ENCODE measurements around the gene APLP2. TPM values are rescaled to one million over a fixed set of nuclear protein-coding genes. Genes with fewer than 3 reads are reported as not detected.

APLP2 gene
- total and polyA plus RNA-seq, 2 experiments from 2014 or later: 515 to 608 TPM

- no peaks in the 10 kb centered on the region for H3K27me3 ChIP-seq
- no peak overlapping the region for H3K4me3 ChIP-seq
- DNase-seq (ENCODE audit: low read depth in 1 of 2, low spot score in 1 of 2): no peak
- H3K36me3 ChIP-seq: no peaks in the 10 kb centered on the region
- no peak for TF ChIP-seq CTCF (IDR thresholded peaks at IDR 0.05; ENCODE audit: low read depth, low read length)
- H3K4me1 ChIP-seq (ENCODE audit: low read depth): no peaks in the 10 kb centered on the region
- no peaks in the 10 kb centered on the region for H3K9me3 ChIP-seq (ENCODE audit: low read depth)
- H3K27ac ChIP-seq: no peak overlapping the region
These were observed 27.1 kb downstream of the APLP2 start for GRCh38 chr11:130096823-130097222.

- Histone ChIP-seq H3K36me3 (no peaks in the 10 kb centered on the region), H3K9me3 (ENCODE audit: low read depth) (no peaks in the 10 kb centered on the region), H3K27ac (no peak overlapping the region), H3K27me3 (no peaks in the 10 kb centered on the region), H3K4me1 (ENCODE audit: low read depth) (no peaks in the 10 kb centered on the region), H3K4me3 (no peak overlapping the region)
- no peak for DNase-seq (ENCODE audit: low read depth in 1 of 2, low spot score in 1 of 2)
- TF ChIP-seq CTCF (IDR thresholded peaks at IDR 0.05; ENCODE audit: low read depth, low read length): no peak
These were observed 27.6 kb downstream of the APLP2 start for GRCh38 chr11:130097285-130097684.

DNA sequence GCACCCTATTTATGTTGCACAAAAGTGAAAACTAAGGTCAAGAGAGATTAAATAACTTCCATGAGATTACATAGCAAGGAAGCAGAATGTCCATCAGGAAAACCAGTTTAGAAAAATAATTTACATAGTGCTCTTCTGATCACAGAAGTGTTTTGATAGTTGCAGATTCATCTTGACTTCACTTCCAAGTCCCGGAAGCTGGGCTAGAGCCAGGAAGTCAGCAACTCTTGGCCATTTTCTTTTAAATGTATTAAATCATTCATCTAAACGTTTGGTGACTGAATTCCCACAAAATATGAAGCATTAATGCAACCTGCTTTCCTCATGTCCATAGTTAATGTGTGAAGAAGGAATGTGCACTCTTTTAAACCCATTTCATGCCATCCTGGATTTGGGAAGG, 29.7 kb downstream of the APLP2 start:
- peak overlapping the region; percentile 41 for H3K27ac ChIP-seq
- TF ChIP-seq CTCF (IDR thresholded peaks at IDR 0.05; ENCODE audit: low read depth, low read length): no peak
- no peaks in the 10 kb centered on the region for H3K36me3 ChIP-seq
- H3K27me3 ChIP-seq: no peaks in the 10 kb centered on the region
- H3K4me3 ChIP-seq: no peak overlapping the region
- no peaks in the 10 kb centered on the region for H3K9me3 ChIP-seq (ENCODE audit: low read depth)
- DNase-seq (ENCODE audit: low read depth in 1 of 2, low spot score in 1 of 2): no peak
- no peaks in the 10 kb centered on the region for H3K4me1 ChIP-seq (ENCODE audit: low read depth)

GRCh38 chr11:130100381-130101095, 30.8 kb downstream of the APLP2 start:
- DNase-seq (ENCODE audit: low read depth in 1 of 2, low spot score in 1 of 2): no peak
- Histone ChIP-seq H3K27ac (no peak overlapping the region), H3K27me3 (no peaks in the 10 kb centered on the region), H3K4me3 (no peak overlapping the region), H3K36me3 (no peaks in the 10 kb centered on the region), H3K4me1 (ENCODE audit: low read depth) (no peaks in the 10 kb centered on the region), H3K9me3 (ENCODE audit: low read depth) (no peaks in the 10 kb centered on the region)
- TF ChIP-seq CTCF (IDR thresholded peaks at IDR 0.05; ENCODE audit: low read depth, low read length): no peak

- H3K9me3 ChIP-seq (ENCODE audit: low read depth): no peaks in the 10 kb centered on the region
- DNase-seq (ENCODE audit: low read depth in 1 of 2, low spot score in 1 of 2): no peak
- TF ChIP-seq CTCF (IDR thresholded peaks at IDR 0.05; ENCODE audit: low read depth, low read length): no peak
- H3K4me1 ChIP-seq (ENCODE audit: low read depth): no peaks in the 10 kb centered on the region
- no peaks in the 10 kb centered on the region for H3K36me3 ChIP-seq
- no peaks in the 10 kb centered on the region for H3K27me3 ChIP-seq
- H3K27ac ChIP-seq: no peak overlapping the region
- no peak overlapping the region for H3K4me3 ChIP-seq
These were observed 32.0 kb downstream of the APLP2 start for GRCh38 chr11:130101661-130102060.

Measured in cardiac muscle cell (in vitro differentiated cells and primary cell).